Spinal cord (tissue), 10 donors: ENCODE results near the gene C12orf43. TPM values are rescaled to one million over a fixed set of nuclear protein-coding genes. Genes with fewer than 3 reads are reported as not detected.

Source experiments
- DNase-seq, 6 donors: peaks; one replicate each; pipeline versions ENCODE4 v3.0.0 to v3.0.0-alpha.2; 2013 to 2015; ENCODE audit warnings: low spot score in 6 of 6, low read depth in 4 of 6
- H3K27ac ChIP-seq: one replicate; pipeline ENCODE4 v1.5.1; 2013; ENCODE audit warnings: low read depth, low read length, control low read depth
- H3K27me3 ChIP-seq: one replicate; pipeline ENCODE4 v1.6.1; 2013; ENCODE audit warnings: low read length; ENCODE audit not compliant: control insufficient read depth, insufficient read depth
- H3K36me3 ChIP-seq: one replicate; pipeline ENCODE4 v1.6.1; 2013; ENCODE audit warnings: low read length; ENCODE audit not compliant: control insufficient read depth, insufficient read depth
- H3K4me1 ChIP-seq: one replicate; pipeline ENCODE4 v1.6.1; 2013; ENCODE audit warnings: low read length; ENCODE audit not compliant: control insufficient read depth, insufficient read depth
- H3K4me3 ChIP-seq: one replicate; pipeline ENCODE4 v1.5.1; 2013; ENCODE audit warnings: low read depth, low read length, control low read depth
- H3K9me3 ChIP-seq: one replicate; pipeline ENCODE4 v1.6.1; 2013; ENCODE audit warnings: low read length; ENCODE audit not compliant: control insufficient read depth, insufficient read depth
- WGBS: methylation state at CpG from one replicate; pipeline ENCODE4 v1.1.5; 2013; ENCODE audit warnings: missing lambda C conversion rate; ENCODE audit not compliant: insufficient coverage; 5-methylcytosine and 5-hydroxymethylcytosine counted together
- polyA plus RNA-seq, 2 donors: library from polyadenylated mRNA; unstranded; fragments of 120-200 nt; gene quantifications; one replicate each; pipeline ENCODE4 v1.2.1, GENCODE V29; 2013; ENCODE audit not compliant: insufficient read length in 2 of 2
- total RNA-seq, 2 donors: library from RNA; depleted of rRNA in 1 of 2; stranded (reverse); fragments of 120-200 nt in 1 of 2; fragments of >200 nt in 1 of 2; gene quantifications; one replicate each; pipeline versions ENCODE4 v1.2.3 to v1.2.4, GENCODE V29; 2013 to 2014
- donor health status: healthy.

Gene C12orf43
- total and polyA plus RNA-seq, 4 donors, result 15.6 to 24.9 (median 22.5) TPM

GRCh38 chr12:120993496-120993895 is 22.8 kb downstream of the C12orf43 start:
- H3K9me3 ChIP-seq, result no peaks in the 10 kb centered on the region
- no peaks in the 10 kb centered on the region for H3K27me3 ChIP-seq
- 83% methylated on average over 9 of the region's 11 CpGs for WGBS
- no peak for DNase-seq
- H3K4me1 ChIP-seq, result no peaks in the 10 kb centered on the region
- no peaks in the 10 kb centered on the region for H3K36me3 ChIP-seq
- H3K4me3 ChIP-seq, result no peak overlapping the region
- H3K27ac ChIP-seq, result no peak overlapping the region

- H3K9me3 ChIP-seq, result no peaks in the 10 kb centered on the region
- no peaks in the 10 kb centered on the region for H3K36me3 ChIP-seq
- H3K27ac ChIP-seq, result no peak overlapping the region
- H3K4me1 ChIP-seq, result no peaks in the 10 kb centered on the region
- no peak overlapping the region for H3K4me3 ChIP-seq
- no peaks in the 10 kb centered on the region for H3K27me3 ChIP-seq
- DNase-seq, result no peak
- 100% methylated on average over 1 of the region's 1 CpG for WGBS
Observed at GRCh38 chr12:120992989-120993388, 23.3 kb downstream of the C12orf43 start.

DNA sequence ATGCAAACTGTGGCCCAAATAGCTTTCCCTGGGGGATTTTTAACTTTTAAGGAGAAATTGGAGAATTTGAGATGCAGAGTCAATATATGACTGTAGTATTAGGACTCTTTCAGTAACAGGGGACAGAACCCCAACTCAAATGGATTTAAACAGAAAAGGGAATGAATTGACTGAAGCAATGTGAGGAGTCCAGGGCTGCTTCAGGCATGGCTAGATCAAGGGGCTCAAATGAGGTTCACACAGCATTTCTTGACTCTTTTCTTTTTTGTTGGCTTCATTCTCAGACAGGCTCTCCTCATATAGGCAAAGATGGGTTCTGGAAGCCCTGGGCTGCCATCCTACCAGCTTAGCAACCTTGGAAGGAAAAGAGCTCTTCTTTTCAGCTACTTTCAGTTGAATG is 24.3 kb downstream of the C12orf43 start:
- DNase-seq, result no peak
- Histone ChIP-seq H3K4me3 (no peak overlapping the region), H3K27me3 (no peaks in the 10 kb centered on the region), H3K4me1 (no peaks in the 10 kb centered on the region), H3K27ac (no peak overlapping the region), H3K36me3 (no peaks in the 10 kb centered on the region), H3K9me3 (no peaks in the 10 kb centered on the region)

GRCh38 chr12:120990487-120991055 is 25.7 kb downstream of the C12orf43 start:
- Histone ChIP-seq H3K4me3 (no peak overlapping the region), H3K9me3 (no peaks in the 10 kb centered on the region), H3K27ac (no peak overlapping the region), H3K36me3 (no peaks in the 10 kb centered on the region), H3K4me1 (no peaks in the 10 kb centered on the region), H3K27me3 (no peaks in the 10 kb centered on the region)
- WGBS, result 91% methylated on average over 1 of the region's 2 CpGs
- DNase-seq, result no peak

DNA sequence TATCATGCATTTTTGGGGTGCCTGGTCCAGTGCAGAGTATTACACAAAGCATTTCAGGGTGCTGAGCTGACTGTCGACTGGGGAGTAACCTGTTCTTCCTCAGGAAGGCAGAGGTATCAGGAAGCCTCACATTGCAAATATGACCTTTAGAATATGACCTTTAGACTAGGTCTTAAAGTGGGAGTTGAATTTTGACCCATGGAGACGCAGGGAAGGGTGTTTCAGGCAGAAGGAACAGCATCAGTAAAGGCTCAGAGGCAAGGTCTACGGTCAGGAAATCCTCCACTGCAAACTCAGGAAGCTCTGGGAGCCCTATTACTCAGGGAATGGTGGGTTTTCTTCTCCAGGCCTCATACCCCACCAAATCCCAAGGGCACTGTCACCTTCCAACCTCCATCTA is 26.6 kb downstream of the C12orf43 start:
- WGBS, result no CpG with 5 or more reads among the region's 3 CpGs
- no peak for DNase-seq
- no peaks in the 10 kb centered on the region for H3K9me3 ChIP-seq

GRCh38 chr12:120988658-120989057 is 27.6 kb downstream of the C12orf43 start:
- Histone ChIP-seq H3K9me3 (no peaks in the 10 kb centered on the region), H3K36me3 (no peaks in the 10 kb centered on the region), H3K4me1 (no peaks in the 10 kb centered on the region), H3K27ac (no peak overlapping the region), H3K27me3 (no peaks in the 10 kb centered on the region), H3K4me3 (no peak overlapping the region)
- WGBS, result 92% methylated on average over 6 of the region's 17 CpGs
- no peak for DNase-seq

More for the DNA sequence above, 26.6 kb downstream of the C12orf43 start:
- no peak overlapping the region for H3K27ac ChIP-seq
- no peaks in the 10 kb centered on the region for H3K4me1 ChIP-seq
- no peak overlapping the region for H3K4me3 ChIP-seq
- H3K36me3 ChIP-seq, result no peaks in the 10 kb centered on the region
- no peaks in the 10 kb centered on the region for H3K27me3 ChIP-seq

- no peak overlapping the region for H3K27ac ChIP-seq
- H3K27me3 ChIP-seq, result no peaks in the 10 kb centered on the region
- WGBS, result 96% methylated on average over 4 of the region's 4 CpGs
- no peak overlapping the region for H3K4me3 ChIP-seq
- no peaks in the 10 kb centered on the region for H3K4me1 ChIP-seq
- H3K9me3 ChIP-seq, result no peaks in the 10 kb centered on the region
- no peak for DNase-seq
- no peaks in the 10 kb centered on the region for H3K36me3 ChIP-seq
Observed at GRCh38 chr12:120988234-120988633, 28.1 kb downstream of the C12orf43 start.

GRCh38 chr12:120984351-120984898 is 31.9 kb downstream of the C12orf43 start:
- no peak overlapping the region for H3K27ac ChIP-seq

GRCh38 chr12:120983759-120984158 is 32.5 kb downstream of the C12orf43 start:
- WGBS, result 91% methylated on average over 4 of the region's 4 CpGs
- no peaks in the 10 kb centered on the region for H3K9me3 ChIP-seq

More at GRCh38 chr12:120984351-120984898, 31.9 kb downstream of the C12orf43 start:
- DNase-seq, result no peak
- no peaks in the 10 kb centered on the region for H3K9me3 ChIP-seq
- no peak overlapping the region for H3K4me3 ChIP-seq
- no peaks in the 10 kb centered on the region for H3K4me1 ChIP-seq
- 83% methylated on average over 1 of the region's 3 CpGs for WGBS
- no peaks in the 10 kb centered on the region for H3K36me3 ChIP-seq
- no peaks in the 10 kb centered on the region for H3K27me3 ChIP-seq

DNA sequence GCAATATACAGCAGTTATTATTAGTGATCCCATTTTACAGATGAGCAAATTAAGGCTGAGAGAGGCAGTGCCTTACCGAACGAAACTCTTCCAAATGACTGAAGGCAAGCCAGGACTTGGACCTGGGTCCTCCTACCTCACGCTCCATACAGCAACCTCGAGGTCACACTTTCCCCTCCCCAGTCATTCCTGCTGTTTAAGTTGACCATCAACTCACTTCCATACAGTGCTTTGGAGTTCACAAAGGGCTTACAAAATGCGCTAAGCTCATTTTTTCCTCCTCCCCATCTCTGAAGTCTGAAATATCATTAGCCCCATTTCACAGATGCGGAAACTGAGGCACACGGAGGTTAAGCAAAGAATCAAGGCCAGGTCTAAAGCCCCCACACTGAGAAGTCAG is 33.6 kb downstream of the C12orf43 start:
- WGBS, result 89% methylated on average over 7 of the region's 7 CpGs
- Histone ChIP-seq H3K36me3 (no peaks in the 10 kb centered on the region), H3K4me3 (no peak overlapping the region), H3K27ac (no peak overlapping the region), H3K4me1 (no peaks in the 10 kb centered on the region), H3K9me3 (no peaks in the 10 kb centered on the region), H3K27me3 (no peaks in the 10 kb centered on the region)
- DNase-seq, result no peak

More at GRCh38 chr12:120983759-120984158, 32.5 kb downstream of the C12orf43 start:
- H3K27me3 ChIP-seq, result no peaks in the 10 kb centered on the region
- no peak overlapping the region for H3K27ac ChIP-seq
- no peaks in the 10 kb centered on the region for H3K4me1 ChIP-seq
- no peaks in the 10 kb centered on the region for H3K36me3 ChIP-seq
- H3K4me3 ChIP-seq, result no peak overlapping the region
- no peak for DNase-seq
